ENCODE data around the gene MIA3.

Gene MIA3

GRCh38 chr1:222670110-222670509, 52.2 kb downstream of the MIA3 start:
- H3K9ac ChIP-seq (ENCODE audit: insufficient read length, low read depth), result no peak overlapping the region
- TF ChIP-seq SUZ12 (IDR thresholded peaks at IDR 0.05; ENCODE audit: extremely low read depth, insufficient read depth, insufficient read length) (no peak), YY1 (IDR thresholded peaks at IDR 0.05; ENCODE audit: insufficient read depth, insufficient read length) (no peak), ZNF274 (IDR thresholded peaks at IDR 0.05; ENCODE audit: low read depth, low read length) (no peak)
- no peak overlapping the region for H3K4me3 ChIP-seq (ENCODE audit: insufficient read length, low read depth)
- no peaks in the 10 kb centered on the region for H3K4me1 ChIP-seq (ENCODE audit: insufficient read depth, insufficient read length)
- no peaks in the 10 kb centered on the region for H3K9me3 ChIP-seq (ENCODE audit: insufficient read depth, low read length)
- peaks cover 58% of the 10 kb centered on the region for H3K36me3 ChIP-seq (ENCODE audit: insufficient read depth, insufficient read length, low read length)
- H3K27me3 ChIP-seq (ENCODE audit: insufficient read depth, insufficient read length), result no peaks in the 10 kb centered on the region
- no peak for DNase-seq (ENCODE audit: low read depth, low spot score)

GRCh38 chr1:222680080-222680479, 62.2 kb downstream of the MIA3 start:
- TF ChIP-seq ZNF274 (IDR thresholded peaks at IDR 0.05; ENCODE audit: low read depth, low read length) (no peak), SUZ12 (IDR thresholded peaks at IDR 0.05; ENCODE audit: extremely low read depth, insufficient read depth, insufficient read length) (no peak), YY1 (IDR thresholded peaks at IDR 0.05; ENCODE audit: insufficient read depth, insufficient read length) (no peak)
- Histone ChIP-seq H3K27me3 (ENCODE audit: insufficient read depth, insufficient read length) (no peaks in the 10 kb centered on the region), H3K9ac (ENCODE audit: insufficient read length, low read depth) (no peak overlapping the region), H3K4me1 (ENCODE audit: insufficient read depth, insufficient read length) (no peaks in the 10 kb centered on the region), H3K36me3 (ENCODE audit: insufficient read depth, insufficient read length, low read length) (peaks cover 59% of the 10 kb centered on the region), H3K4me3 (ENCODE audit: insufficient read length, low read depth) (no peak overlapping the region), H3K9me3 (ENCODE audit: insufficient read depth, low read length) (no peaks in the 10 kb centered on the region)
- no peak for DNase-seq (ENCODE audit: low read depth, low spot score)

- Histone ChIP-seq H3K9ac (ENCODE audit: insufficient read length, low read depth) (no peak overlapping the region), H3K36me3 (ENCODE audit: insufficient read depth, insufficient read length, low read length) (peaks cover 41% of the 10 kb centered on the region), H3K4me1 (ENCODE audit: insufficient read depth, insufficient read length) (no peaks in the 10 kb centered on the region), H3K9me3 (ENCODE audit: insufficient read depth, low read length) (no peaks in the 10 kb centered on the region), H3K4me3 (ENCODE audit: insufficient read length, low read depth) (no peak overlapping the region), H3K27me3 (ENCODE audit: insufficient read depth, insufficient read length) (no peaks in the 10 kb centered on the region)
- DNase-seq (ENCODE audit: low read depth, low spot score), result no peak
- TF ChIP-seq SUZ12 (IDR thresholded peaks at IDR 0.05; ENCODE audit: extremely low read depth, insufficient read depth, insufficient read length), result no peak
- no peak for TF ChIP-seq YY1 (IDR thresholded peaks at IDR 0.05; ENCODE audit: insufficient read depth, insufficient read length)
- TF ChIP-seq ZNF274 (IDR thresholded peaks at IDR 0.05; ENCODE audit: low read depth, low read length), result no peak
Observed at GRCh38 chr1:222691016-222691415, 73.1 kb downstream of the MIA3 start.

GRCh38 chr1:222694927-222695326, 77.0 kb downstream of the MIA3 start:
- Histone ChIP-seq H3K9ac (ENCODE audit: insufficient read length, low read depth) (no peak overlapping the region), H3K27me3 (ENCODE audit: insufficient read depth, insufficient read length) (no peaks in the 10 kb centered on the region), H3K4me1 (ENCODE audit: insufficient read depth, insufficient read length) (no peaks in the 10 kb centered on the region), H3K4me3 (ENCODE audit: insufficient read length, low read depth) (no peak overlapping the region), H3K36me3 (ENCODE audit: insufficient read depth, insufficient read length, low read length) (peaks cover 37% of the 10 kb centered on the region), H3K9me3 (ENCODE audit: insufficient read depth, low read length) (no peaks in the 10 kb centered on the region)
- DNase-seq (ENCODE audit: low read depth, low spot score), result no peak
- TF ChIP-seq YY1 (IDR thresholded peaks at IDR 0.05; ENCODE audit: insufficient read depth, insufficient read length), result no peak
- TF ChIP-seq SUZ12 (IDR thresholded peaks at IDR 0.05; ENCODE audit: extremely low read depth, insufficient read depth, insufficient read length), result no peak
- TF ChIP-seq ZNF274 (IDR thresholded peaks at IDR 0.05; ENCODE audit: low read depth, low read length), result no peak

- DNase-seq (ENCODE audit: low read depth, low spot score), result no peak
- no peak overlapping the region for H3K9ac ChIP-seq (ENCODE audit: insufficient read length, low read depth)
- no peaks in the 10 kb centered on the region for H3K4me1 ChIP-seq (ENCODE audit: insufficient read depth, insufficient read length)
- H3K9me3 ChIP-seq (ENCODE audit: insufficient read depth, low read length), result no peaks in the 10 kb centered on the region
- no peaks in the 10 kb centered on the region for H3K27me3 ChIP-seq (ENCODE audit: insufficient read depth, insufficient read length)
- peaks cover 45% of the 10 kb centered on the region for H3K36me3 ChIP-seq (ENCODE audit: insufficient read depth, insufficient read length, low read length)
- no peak overlapping the region for H3K4me3 ChIP-seq (ENCODE audit: insufficient read length, low read depth)
- TF ChIP-seq SUZ12 (IDR thresholded peaks at IDR 0.05; ENCODE audit: extremely low read depth, insufficient read depth, insufficient read length) (no peak), ZNF274 (IDR thresholded peaks at IDR 0.05; ENCODE audit: low read depth, low read length) (no peak), YY1 (IDR thresholded peaks at IDR 0.05; ENCODE audit: insufficient read depth, insufficient read length) (no peak)
Observed at GRCh38 chr1:222696741-222697140, 78.8 kb downstream of the MIA3 start.

- Histone ChIP-seq H3K4me3 (ENCODE audit: insufficient read length, low read depth) (no peak overlapping the region), H3K9me3 (ENCODE audit: insufficient read depth, low read length) (no peaks in the 10 kb centered on the region), H3K36me3 (ENCODE audit: insufficient read depth, insufficient read length, low read length) (peaks cover 47% of the 10 kb centered on the region), H3K4me1 (ENCODE audit: insufficient read depth, insufficient read length) (no peaks in the 10 kb centered on the region), H3K27me3 (ENCODE audit: insufficient read depth, insufficient read length) (no peaks in the 10 kb centered on the region), H3K9ac (ENCODE audit: insufficient read length, low read depth) (no peak overlapping the region)
- TF ChIP-seq SUZ12 (IDR thresholded peaks at IDR 0.05; ENCODE audit: extremely low read depth, insufficient read depth, insufficient read length) (no peak), ZNF274 (IDR thresholded peaks at IDR 0.05; ENCODE audit: low read depth, low read length) (no peak), YY1 (IDR thresholded peaks at IDR 0.05; ENCODE audit: insufficient read depth, insufficient read length) (no peak)
- no peak for DNase-seq (ENCODE audit: low read depth, low spot score)
Observed at GRCh38 chr1:222697203-222697602, 79.3 kb downstream of the MIA3 start.

GRCh38 chr1:222697826-222698225, 79.9 kb downstream of the MIA3 start:
- Histone ChIP-seq H3K9me3 (ENCODE audit: insufficient read depth, low read length) (no peaks in the 10 kb centered on the region), H3K27me3 (ENCODE audit: insufficient read depth, insufficient read length) (no peaks in the 10 kb centered on the region), H3K36me3 (ENCODE audit: insufficient read depth, insufficient read length, low read length) (peaks cover 50% of the 10 kb centered on the region), H3K4me3 (ENCODE audit: insufficient read length, low read depth) (no peak overlapping the region), H3K9ac (ENCODE audit: insufficient read length, low read depth) (no peak overlapping the region), H3K4me1 (ENCODE audit: insufficient read depth, insufficient read length) (no peaks in the 10 kb centered on the region)
- no peak for TF ChIP-seq YY1 (IDR thresholded peaks at IDR 0.05; ENCODE audit: insufficient read depth, insufficient read length)
- TF ChIP-seq ZNF274 (IDR thresholded peaks at IDR 0.05; ENCODE audit: low read depth, low read length), result no peak
- TF ChIP-seq SUZ12 (IDR thresholded peaks at IDR 0.05; ENCODE audit: extremely low read depth, insufficient read depth, insufficient read length), result no peak
- DNase-seq (ENCODE audit: low read depth, low spot score), result no peak
